SU-DHL-6 (cell line): Measurements from ENCODE around the gene BRMS1.

Experiments used
- H2AFZ ChIP-seq: fragments of 200-600 bp; sonication (generic); 2 replicates; pipeline ENCODE4 v1.6.1; 2014; ENCODE audit warnings: low read depth, mild to moderate bottlenecking, moderate library complexity, mixed read lengths, antibody characterized with exemption, low read length; ENCODE audit not compliant: severe bottlenecking
- H3F3A ChIP-seq: fragments of 200-600 bp; shearing (Covaris generic); 2 replicates; pipeline ENCODE4 v1.6.0; 2016; ENCODE audit warnings: antibody characterized with exemption, mild to moderate bottlenecking; ENCODE audit not compliant: insufficient read depth
- H3K27ac ChIP-seq: fragments of 200-600 bp; sonication (generic); 2 replicates; pipeline ENCODE4 v1.5.1; 2016; ENCODE audit warnings: low read depth, mild to moderate bottlenecking, low read length, moderate library complexity, mixed read lengths
- H3K27me3 ChIP-seq: fragments of 200-600 bp; sonication (generic), shearing (Covaris generic); 2 replicates; pipeline ENCODE4 v1.6.0; 2014; ENCODE audit warnings: mild to moderate bottlenecking, low read length
- H3K36me3 ChIP-seq: fragments of 200-600 bp; sonication (generic); 2 replicates; pipeline ENCODE4 v1.6.1; 2014; ENCODE audit warnings: mild to moderate bottlenecking, low read length, mixed read lengths
- H3K4me2 ChIP-seq: fragments of 300-600, 200-600 bp; shearing (Covaris generic), sonication (generic); 2 replicates; pipeline ENCODE4 v1.6.0; 2014; ENCODE audit warnings: low read length, low read depth, mild to moderate bottlenecking; ENCODE audit not compliant: poor library complexity, severe bottlenecking
- H3K4me3 ChIP-seq: fragments of 200-600 bp; sonication (generic); 2 replicates; pipeline ENCODE4 v1.5.1; 2014; ENCODE audit warnings: antibody characterized with exemption, low read length, mild to moderate bottlenecking, mixed read lengths; ENCODE audit not compliant: insufficient read depth, poor library complexity, severe bottlenecking
- H3K79me2 ChIP-seq: fragments of 200-600 bp; sonication (generic); 2 replicates; pipeline ENCODE4 v1.6.1; 2014; ENCODE audit warnings: mild to moderate bottlenecking, low read length, moderate library complexity; ENCODE audit not compliant: insufficient read depth
- H3K9ac ChIP-seq: fragments of 200-600 bp; sonication (generic); 2 replicates; pipeline ENCODE4 v1.7.0; 2014; ENCODE audit warnings: mild to moderate bottlenecking, low read length
- H3K9me2 ChIP-seq: fragments of 200-600 bp; sonication (generic); replicated peaks from 2 replicates; pipeline ENCODE4 v1.6.1; 2014; ENCODE audit warnings: low read length; ENCODE audit not compliant: insufficient read depth
- H3K9me3 ChIP-seq: fragments of 200-600 bp; sonication (generic); 2 replicates; pipeline ENCODE4 v1.6.1; 2014; ENCODE audit warnings: low read length, mixed read lengths; ENCODE audit not compliant: insufficient read depth
- H4K20me1 ChIP-seq: fragments of 200-600 bp; sonication (generic); 2 replicates; pipeline ENCODE4 v1.6.1; 2014; ENCODE audit warnings: low read depth, mild to moderate bottlenecking, antibody characterized with exemption, low read length, moderate library complexity, mixed read lengths
- CTCF ChIP-seq: fragments of 200-600 bp; sonication (generic); IDR thresholded peaks from one replicate; pipeline ENCODE4 v1.5.1; 2017; ENCODE audit warnings: antibody characterized with exemption, mild to moderate bottlenecking, low read length, moderate library complexity; ENCODE audit not compliant: insufficient read depth, poor library complexity, severe bottlenecking
- EZH2phosphoT487 ChIP-seq: fragments of 200-600 bp; sonication (generic), shearing (Covaris generic); conservative IDR thresholded peaks from 2 replicates; pipeline ENCODE4 v1.6.1; 2018; ENCODE audit warnings: mild to moderate bottlenecking, antibody characterized with exemption, low read length, moderate library complexity, mixed read lengths

The BRMS1 gene

GRCh38 chr11:66347425-66348276 is 2.7 kb upstream of the BRMS1 start, which contains the start of gene B4GAT1:
Gene B4GAT1, minus strand, starts transcription at chr11:66347629. Its CDS starts 84 bp downstream, at chr11:66347545.
- Histone ChIP-seq H4K20me1 (no peaks in the 10 kb centered on the region), H3K4me3 (peak within 1 kb of the TSS; percentile 77), H3F3A (peaks cover 16% of the 10 kb centered on the region), H3K27ac (peak within 1 kb of the TSS; percentile 63), H3K27me3 (no peaks in the 10 kb centered on the region), H3K9me2 (no peaks in the 10 kb centered on the region), H2AFZ (peak within 1 kb of the TSS; percentile 75), H3K9ac (peak within 1 kb of the TSS; percentile 75), H3K36me3 (no peaks in the 10 kb centered on the region), H3K79me2 (peaks cover 17% of the 10 kb centered on the region), H3K4me2 (peak within 1 kb of the TSS; percentile 72), H3K9me3 (no peaks in the 10 kb centered on the region)
- no peak for TF ChIP-seq CTCF
- TF ChIP-seq EZH2phosphoT487 = no peak

GRCh38 chr11:66346476-66347424 is 1.8 kb upstream of the BRMS1 start:
- Histone ChIP-seq H2AFZ (peak overlapping the region; percentile 75), H3K9ac (peak overlapping the region; percentile 75), H3K36me3 (no peaks in the 10 kb centered on the region), H3K4me3 (peak overlapping the region; percentile 58), H3K79me2 (peaks cover 17% of the 10 kb centered on the region), H4K20me1 (no peaks in the 10 kb centered on the region), H3K9me2 (no peaks in the 10 kb centered on the region), H3K27me3 (no peaks in the 10 kb centered on the region), H3F3A (peaks cover 16% of the 10 kb centered on the region), H3K27ac (no peak overlapping the region), H3K4me2 (peak overlapping the region; percentile 52), H3K9me3 (no peaks in the 10 kb centered on the region)
- TF ChIP-seq CTCF (no peak), EZH2phosphoT487 (no peak)

GRCh38 chr11:66345316-66345649 is 379 bp upstream of the BRMS1 start:
- Histone ChIP-seq H3K9me3 (no peaks in the 10 kb centered on the region), H3F3A (peaks cover 16% of the 10 kb centered on the region), H3K27me3 (no peaks in the 10 kb centered on the region), H3K9me2 (no peaks in the 10 kb centered on the region), H4K20me1 (no peaks in the 10 kb centered on the region), H3K9ac (peak overlapping the region; percentile 83), H3K79me2 (peaks cover 17% of the 10 kb centered on the region), H3K4me2 (peak overlapping the region; percentile 76), H3K27ac (peak overlapping the region; percentile 2; the same call in 1 of the 2 replicates), H3K36me3 (no peaks in the 10 kb centered on the region), H2AFZ (peak overlapping the region; percentile 79), H3K4me3 (peak overlapping the region; percentile 97)
- no peak for TF ChIP-seq CTCF
- no peak for TF ChIP-seq EZH2phosphoT487
